ENCODE measurements around the gene ZDHHC14. TPM values are rescaled to one million over a fixed set of nuclear protein-coding genes. Genes with fewer than 3 reads are reported as not detected.

Gene ZDHHC14
- total and polyA plus RNA-seq, 2 of the 8 experiments (the other 6 are each of a cell fraction or from before 2014, with no cell fraction given) = 2.9 to 5.3 TPM

DNA sequence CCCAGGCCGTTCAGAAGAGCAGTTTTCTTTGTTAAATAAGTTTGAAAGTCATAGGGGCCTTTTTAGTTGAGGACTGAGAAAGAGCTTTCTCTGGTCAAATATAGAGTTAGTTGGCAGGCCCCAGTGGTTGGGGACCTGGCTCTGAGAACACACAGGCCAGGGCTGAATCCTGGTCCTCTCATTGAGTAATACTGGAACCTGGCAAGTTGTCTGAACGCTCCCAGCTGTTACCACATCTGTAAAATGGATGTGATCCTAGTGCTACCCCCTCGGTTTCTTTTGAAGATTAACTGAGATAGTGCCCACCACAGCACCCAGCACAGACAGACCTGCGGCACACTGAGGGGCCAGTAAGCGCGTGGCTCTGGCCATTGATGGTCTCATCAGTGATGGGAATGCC lies 215.5 kb downstream of the ZDHHC14 start:
- Histone ChIP-seq H2AK5ac (ENCODE audit: low read depth, low read length) (no peak overlapping the region), H3K9me3 (ENCODE audit: insufficient read depth in 2 of 2, low read depth in 1 of 2, low read length in 1 of 2) (peaks cover 3 to 4% of the 10 kb centered on the region in 2 experiments; a peak in 3 of 4 replicates), H2BK5ac (ENCODE audit: low read depth, low read length) (no peak overlapping the region), H3K9ac (replicated peaks in 1 of 4; ENCODE audit: extremely low read depth in 1 of 4, low read depth in 3 of 4, low read length in 3 of 4) (no peak overlapping the region; a peak in 1 of 7 replicates), H4K20me1 (replicated peaks in 1 of 2; ENCODE audit: control insufficient read depth in 1 of 2, insufficient read depth in 2 of 2, low read length in 2 of 2) (no peaks in the 10 kb centered on the region), H4K91ac (replicated peaks; ENCODE audit: insufficient read length, low read length) (no peak overlapping the region), H2AFZ (ENCODE audit: low read length) (no peak overlapping the region), H3K36me3 (ENCODE audit: control insufficient read depth in 2 of 4, insufficient read depth in 4 of 4, low read length in 3 of 4) (no peaks in the 10 kb centered on the region), H3K27me3 (replicated peaks in 1 of 4; ENCODE audit: control insufficient read depth in 3 of 4, extremely low read depth in 1 of 4, insufficient read depth in 3 of 4, low read length in 3 of 4) (no peaks in the 10 kb centered on the region), H3K23ac (ENCODE audit: insufficient read length) (no peak overlapping the region), H3K14ac (ENCODE audit: insufficient read length) (no peak overlapping the region), H3K79me1 (ENCODE audit: low read depth, low read length) (no peaks in the 10 kb centered on the region), H3K79me2 (ENCODE audit: control insufficient read depth in 1 of 2, insufficient read depth in 2 of 2, low read length in 2 of 2) (no peaks in the 10 kb centered on the region), H3K56ac (replicated peaks; ENCODE audit: insufficient read length, low read depth, low read length) (no peak overlapping the region), H3K4me3 (ENCODE audit: extremely low read depth in 1 of 4, insufficient read depth in 2 of 4, low read depth in 3 of 4, low read length in 4 of 4) (no peak overlapping the region), H4K5ac (ENCODE audit: insufficient read length, low read depth, low read length) (no peak overlapping the region), H3K4ac (replicated peaks; ENCODE audit: insufficient read length, low read depth, low read length) (no peak overlapping the region), H2BK15ac (ENCODE audit: low read length) (no peak overlapping the region; the same call in 1 of the 2 replicates), H3K18ac (ENCODE audit: extremely low read depth, low read length) (no peak overlapping the region), H3K4me1 (replicated peaks in 1 of 4; ENCODE audit: control insufficient read depth in 3 of 4, insufficient read depth in 4 of 4, low read length in 3 of 4) (peaks cover 0 to 2% (median 0%) of the 10 kb centered on the region in 4 experiments; a peak in 2 of 7 replicates), H2BK120ac (replicated peaks; ENCODE audit: low read depth, low read length) (no peak overlapping the region), H3K27ac (ENCODE audit: low read depth, low read length) (no peak overlapping the region), H3K4me2 (ENCODE audit: insufficient read depth in 1 of 2, low read depth in 2 of 2, low read length in 2 of 2) (no peak overlapping the region), H4K8ac (ENCODE audit: extremely low read depth, insufficient read depth, low read length) (no peak overlapping the region; the same call in 1 of the 2 replicates), H2BK12ac (ENCODE audit: low read depth, low read length) (peak overlapping the region; percentile 22; the same call in 1 of the 2 replicates), H2BK20ac (ENCODE audit: low read length) (no peak overlapping the region), H3K23me2 (ENCODE audit: low read depth, low read length) (no peaks in the 10 kb centered on the region)
- WGBS, 2 experiments (ENCODE audit: extremely low coverage in 1 of 2, insufficient coverage in 1 of 2, insufficient read length in 1 of 2, insufficient replicate concordance in 2 of 2, low coverage in 1 of 2, low lambda C conversion rate in 2 of 2, missing lambda C conversion rate in 1 of 2) = 87% methylated on average over 6 of the region's 6 CpGs; no CpG with 5 or more reads in 1 of the 2 experiments
- FAIRE-seq (no peak), DNase-seq (ENCODE audit: low read depth in 1 of 2, low spot score in 2 of 2) (no peak)
- CTCF ChIA-PET (ENCODE audit: partially characterized antibody) = interaction anchor here (0.6 to 5.3 kb wide), 23 partner anchors 10 to 1513 kb away, joined by 3 to 34 read pairs (median 4); partner anchors contain the start of gene TMEM242
- POLR2A ChIA-PET (ENCODE audit: partially characterized antibody) = interaction anchor here (1.5 kb wide), 1 partner anchor 9 kb away, joined by 6 read pairs; no protein-coding TSS in a partner anchor
- no peak for TF ChIP-seq CHD2 (IDR thresholded peaks at IDR 0.05; ENCODE audit: low read length)
- no peak for TF ChIP-seq FOSL1 (IDR thresholded peaks at IDR 0.05; ENCODE audit: insufficient read depth, low read depth, low read length)
- no peak for TF ChIP-seq EP300 (IDR thresholded peaks at IDR 0.05; ENCODE audit: borderline replicate concordance in 1 of 2, low read depth in 2 of 2, low read length in 2 of 2)
- TF ChIP-seq, protein P1, sequence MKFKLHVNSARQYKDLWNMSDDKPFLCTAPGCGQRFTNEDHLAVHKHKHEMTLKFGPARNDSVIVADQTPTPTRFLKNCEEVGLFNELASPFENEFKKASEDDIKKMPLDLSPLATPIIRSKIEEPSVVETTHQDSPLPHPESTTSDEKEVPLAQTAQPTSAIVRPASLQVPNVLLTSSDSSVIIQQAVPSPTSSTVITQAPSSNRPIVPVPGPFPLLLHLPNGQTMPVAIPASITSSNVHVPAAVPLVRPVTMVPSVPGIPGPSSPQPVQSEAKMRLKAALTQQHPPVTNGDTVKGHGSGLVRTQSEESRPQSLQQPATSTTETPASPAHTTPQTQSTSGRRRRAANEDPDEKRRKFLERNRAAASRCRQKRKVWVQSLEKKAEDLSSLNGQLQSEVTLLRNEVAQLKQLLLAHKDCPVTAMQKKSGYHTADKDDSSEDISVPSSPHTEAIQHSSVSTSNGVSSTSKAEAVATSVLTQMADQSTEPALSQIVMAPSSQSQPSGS (IDR thresholded peaks at IDR 0.05; ENCODE audit: low read length) = no peak
- TF ChIP-seq CTBP2 (IDR thresholded peaks at IDR 0.05; ENCODE audit: borderline replicate concordance, insufficient read depth, insufficient read length, low read length) = no peak
- no peak for TF ChIP-seq NRF1 (IDR thresholded peaks at IDR 0.05; ENCODE audit: low read depth, low read length)
- TF ChIP-seq, protein P2, sequence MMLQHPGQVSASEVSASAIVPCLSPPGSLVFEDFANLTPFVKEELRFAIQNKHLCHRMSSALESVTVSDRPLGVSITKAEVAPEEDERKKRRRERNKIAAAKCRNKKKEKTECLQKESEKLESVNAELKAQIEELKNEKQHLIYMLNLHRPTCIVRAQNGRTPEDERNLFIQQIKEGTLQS (IDR thresholded peaks at IDR 0.05; ENCODE audit: insufficient read depth, low read depth, low read length) = no peak
